ENCODE data around the gene RPS6KA2.

DNA sequence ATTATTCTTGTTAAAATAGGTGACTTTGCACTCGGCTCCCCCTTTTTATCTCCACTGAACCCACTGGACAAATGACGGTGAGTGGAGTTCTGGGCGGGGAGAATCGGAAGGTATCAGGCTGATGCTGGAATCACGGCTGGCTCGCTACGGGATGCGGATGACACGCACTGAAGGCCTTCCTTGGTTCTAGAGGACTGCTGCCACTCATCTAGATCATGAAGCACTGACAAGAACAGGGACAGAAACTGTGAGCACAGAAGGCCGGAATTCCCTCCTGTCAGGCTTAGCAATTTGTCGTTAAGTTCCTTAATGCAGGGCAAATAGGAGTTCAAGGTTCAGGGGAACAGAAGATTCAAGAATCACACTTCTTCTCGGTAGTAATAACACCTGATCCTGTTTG lies 154.4 kb downstream of the RPS6KA2 start:
- no peak for TF ChIP-seq CTCF (conservative IDR thresholded peaks at IDR 0.05)
- no peak for TF ChIP-seq ZFX (IDR thresholded peaks at IDR 0.05)

All from C4-2B (cell line).